ENCODE measurements around the gene OSCP1.

OSCP1 gene

DNA sequence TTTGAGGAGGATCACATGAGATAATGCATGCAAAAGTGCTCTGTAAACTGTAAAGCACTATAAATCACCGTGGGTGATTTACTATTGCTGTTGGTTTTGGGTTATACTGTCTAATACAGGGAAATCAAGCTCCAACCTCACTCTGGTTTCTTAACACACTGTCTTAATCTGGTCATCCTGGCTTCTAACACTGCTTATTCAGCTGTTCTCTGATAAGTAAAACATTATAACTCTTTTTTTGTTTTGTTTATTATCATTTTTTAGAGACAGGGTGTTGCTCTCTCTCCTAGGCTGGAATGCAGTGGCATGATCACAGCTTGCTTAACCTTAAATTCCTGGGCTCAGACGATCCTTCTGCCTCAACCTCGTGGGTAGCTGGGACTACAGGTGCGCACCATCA is 30.7 kb downstream of the OSCP1 start:
- DNase-seq (ENCODE audit: low spot score): no peak
- no peak overlapping the region for H3K27ac ChIP-seq
- TF ChIP-seq, protein P1, sequence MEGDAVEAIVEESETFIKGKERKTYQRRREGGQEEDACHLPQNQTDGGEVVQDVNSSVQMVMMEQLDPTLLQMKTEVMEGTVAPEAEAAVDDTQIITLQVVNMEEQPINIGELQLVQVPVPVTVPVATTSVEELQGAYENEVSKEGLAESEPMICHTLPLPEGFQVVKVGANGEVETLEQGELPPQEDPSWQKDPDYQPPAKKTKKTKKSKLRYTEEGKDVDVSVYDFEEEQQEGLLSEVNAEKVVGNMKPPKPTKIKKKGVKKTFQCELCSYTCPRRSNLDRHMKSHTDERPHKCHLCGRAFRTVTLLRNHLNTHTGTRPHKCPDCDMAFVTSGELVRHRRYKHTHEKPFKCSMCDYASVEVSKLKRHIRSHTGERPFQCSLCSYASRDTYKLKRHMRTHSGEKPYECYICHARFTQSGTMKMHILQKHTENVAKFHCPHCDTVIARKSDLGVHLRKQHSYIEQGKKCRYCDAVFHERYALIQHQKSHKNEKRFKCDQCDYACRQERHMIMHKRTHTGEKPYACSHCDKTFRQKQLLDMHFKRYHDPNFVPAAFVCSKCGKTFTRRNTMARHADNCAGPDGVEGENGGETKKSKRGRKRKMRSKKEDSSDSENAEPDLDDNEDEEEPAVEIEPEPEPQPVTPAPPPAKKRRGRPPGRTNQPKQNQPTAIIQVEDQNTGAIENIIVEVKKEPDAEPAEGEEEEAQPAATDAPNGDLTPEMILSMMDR (conservative IDR thresholded peaks at IDR 0.05; ENCODE audit: low read depth): no peak
- CTCF ChIA-PET: interaction anchor here (2.0 kb wide), 1 partner anchor 77 kb away, joined by 17 read pairs; no protein-coding TSS in a partner anchor
- POLR2A ChIA-PET (ENCODE audit: low non-redundant PET): no interaction called here

DNA sequence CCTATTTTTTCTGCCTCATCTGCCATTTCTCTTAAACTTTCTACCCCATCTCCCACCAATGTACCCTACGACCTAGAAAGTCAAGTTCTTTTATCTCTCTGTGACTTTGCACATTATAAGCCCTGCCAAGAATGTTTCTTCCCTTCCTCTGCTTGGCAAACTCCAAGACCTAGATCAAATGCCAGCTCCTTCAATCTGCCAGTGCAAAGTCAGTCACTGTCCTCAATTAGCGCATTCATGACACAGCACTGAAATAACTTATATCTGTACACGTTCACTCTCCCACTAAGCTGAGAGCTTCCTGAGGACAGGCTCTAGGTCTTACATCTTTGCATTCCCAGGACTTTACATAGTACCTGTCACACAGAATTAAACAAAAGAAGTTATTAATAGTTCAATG is 31.1 kb downstream of the OSCP1 start:
- CTCF ChIA-PET: interaction anchor here (2.0 kb wide), 1 partner anchor 76 kb away, joined by 17 read pairs; no protein-coding TSS in a partner anchor
- no peak for DNase-seq (ENCODE audit: low spot score)
- no peak overlapping the region for H3K27ac ChIP-seq
- TF ChIP-seq, protein P1 (conservative IDR thresholded peaks at IDR 0.05; ENCODE audit: low read depth): no peak
- POLR2A ChIA-PET (ENCODE audit: low non-redundant PET): no interaction called here

DNA sequence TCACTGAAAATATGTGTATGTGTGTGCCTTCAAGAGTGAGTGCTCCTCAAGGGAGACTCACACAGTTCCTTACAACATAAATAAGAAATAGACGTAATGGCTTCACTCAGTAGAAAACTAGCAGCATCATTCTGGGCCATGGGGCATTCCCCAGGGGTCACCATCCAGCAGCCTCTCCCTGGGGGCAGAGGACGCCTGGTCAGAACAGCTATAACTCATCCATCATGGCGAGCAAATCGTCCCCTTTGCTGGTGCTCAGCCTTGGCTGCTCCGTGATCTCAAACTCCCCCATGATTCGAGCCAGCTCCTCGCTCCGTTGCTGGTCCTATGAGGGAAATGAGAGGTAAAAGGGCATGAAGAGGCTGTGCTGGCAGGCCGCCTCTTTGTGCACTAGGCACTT is 32.3 kb downstream of the OSCP1 start:
- TF ChIP-seq, protein P1 (conservative IDR thresholded peaks at IDR 0.05; ENCODE audit: low read depth): no peak
- ChIA-PET CTCF (no interaction called here), POLR2A (ENCODE audit: low non-redundant PET) (no interaction called here)
- no peak overlapping the region for H3K27ac ChIP-seq
- no peak for DNase-seq (ENCODE audit: low spot score)

DNA sequence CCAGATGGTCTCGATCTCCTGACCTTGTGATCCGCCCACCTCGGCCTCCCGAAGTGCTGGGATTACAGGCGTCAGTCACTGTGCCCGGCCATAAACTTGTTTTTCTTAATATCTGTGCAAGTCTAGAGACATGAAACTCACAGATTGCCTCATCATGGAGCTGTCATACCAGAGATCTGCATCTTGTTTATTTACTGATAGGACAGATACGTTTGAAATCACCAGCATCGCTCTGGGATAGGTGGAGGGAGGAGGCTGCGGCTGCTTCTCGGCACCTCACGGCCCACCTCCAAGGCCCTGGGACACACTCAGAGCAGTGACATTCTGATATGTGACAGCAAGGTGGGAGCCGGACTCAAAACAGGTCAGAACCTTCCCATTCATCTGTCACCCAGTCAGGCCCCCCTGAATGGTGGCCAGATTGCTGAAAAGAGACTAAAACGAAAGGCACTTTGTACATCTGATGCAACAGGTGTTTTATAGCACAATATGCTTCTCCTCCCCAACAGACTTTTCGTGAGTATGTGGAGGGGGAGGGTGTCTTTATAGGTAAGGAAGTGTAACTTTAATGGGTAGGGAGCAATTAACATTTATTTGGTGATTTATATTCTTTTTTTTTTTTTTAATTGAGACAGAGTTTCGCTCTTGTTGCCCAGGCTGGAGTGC is 34.5 kb downstream of the OSCP1 start:
- H3K27ac ChIP-seq: no peak overlapping the region
- no peak for DNase-seq (ENCODE audit: low spot score)
- CTCF ChIA-PET: interaction anchor here (1.1 kb wide), 1 partner anchor 17 kb away, joined by 3 read pairs; no protein-coding TSS in a partner anchor
- POLR2A ChIA-PET (ENCODE audit: low non-redundant PET): no interaction called here
- TF ChIP-seq, protein P1 (conservative IDR thresholded peaks at IDR 0.05; ENCODE audit: low read depth): no peak

DNA sequence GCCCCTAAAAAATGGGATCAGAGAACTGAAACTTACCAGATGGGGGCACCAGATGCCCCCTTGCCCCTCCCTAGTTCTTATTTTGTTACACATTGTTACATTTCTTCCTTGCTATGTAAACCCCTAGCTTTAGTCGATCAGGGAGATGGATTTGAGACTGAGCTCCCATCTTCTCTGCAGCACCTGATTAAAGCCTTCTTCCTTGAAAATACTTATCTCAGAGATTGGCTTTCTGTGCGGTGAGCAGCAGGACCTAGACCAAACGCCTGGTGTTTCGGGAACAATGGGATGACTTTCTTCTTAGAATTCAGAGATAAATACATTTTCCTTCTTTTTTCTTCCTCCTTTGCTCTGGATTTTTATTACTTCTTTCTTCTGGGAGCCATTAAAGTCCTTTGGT is 35.9 kb downstream of the OSCP1 start:
- CTCF ChIA-PET: interaction anchor here (1.1 kb wide), 1 partner anchor 16 kb away, joined by 3 read pairs; no protein-coding TSS in a partner anchor

DNA sequence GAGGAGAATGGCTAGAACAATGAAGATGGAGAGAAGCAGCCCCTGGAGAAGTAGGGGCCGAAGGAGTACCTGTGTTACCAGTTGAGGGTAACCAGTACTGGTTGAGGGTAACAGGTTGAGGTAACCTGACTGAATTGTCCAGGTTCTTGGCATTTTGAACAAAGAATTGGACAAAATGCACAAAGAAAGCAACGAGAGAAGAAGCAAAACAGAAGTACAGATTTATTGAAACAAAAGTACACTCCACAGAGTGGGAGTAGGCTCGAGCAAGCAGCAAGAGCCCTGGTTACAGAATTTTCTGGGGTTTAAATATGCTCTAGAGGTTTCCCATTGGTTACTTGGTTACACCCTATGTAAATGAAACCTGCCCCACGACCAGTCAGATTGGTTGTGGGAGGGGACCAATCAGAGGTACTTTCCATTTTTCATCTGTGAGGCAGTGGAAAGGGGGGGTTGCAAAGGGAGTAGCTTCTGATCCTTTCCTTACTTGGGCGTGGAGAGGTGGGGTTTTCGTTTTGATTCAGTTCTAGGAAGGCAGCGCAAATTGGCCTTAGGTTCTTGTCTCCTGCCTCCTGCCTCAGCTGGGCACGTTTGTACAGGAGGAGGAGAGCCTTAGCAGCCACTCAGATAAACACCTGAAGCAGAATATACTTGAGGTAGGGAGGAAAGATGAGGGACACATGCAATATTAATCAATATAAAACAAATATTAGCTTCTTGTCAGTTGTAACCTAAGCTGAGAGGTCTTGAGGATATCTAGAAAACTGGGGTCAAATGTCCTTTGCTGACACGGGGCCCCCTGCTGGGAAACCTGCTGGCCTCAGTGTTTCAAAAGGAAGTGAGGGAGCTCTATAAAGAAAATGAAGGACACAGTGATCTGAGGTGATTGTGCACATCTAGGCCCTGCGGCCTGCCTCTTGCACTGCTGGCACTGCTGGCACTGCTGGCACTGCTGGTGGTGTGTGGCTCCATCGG is 38.3 kb downstream of the OSCP1 start:
- TF ChIP-seq, protein P1 (conservative IDR thresholded peaks at IDR 0.05; ENCODE audit: low read depth): no peak
- POLR2A ChIA-PET (ENCODE audit: low non-redundant PET): interaction anchor here (0.6 to 0.7 kb wide), 3 partner anchors 15 to 1063 kb away, joined by 3 read pairs; no protein-coding TSS in a partner anchor
- H3K27ac ChIP-seq: no peak overlapping the region
- CTCF ChIA-PET: no interaction called here
- DNase-seq (ENCODE audit: low spot score): no peak

More for the DNA sequence above, 35.9 kb downstream of the OSCP1 start:
- TF ChIP-seq, protein P1 (conservative IDR thresholded peaks at IDR 0.05; ENCODE audit: low read depth): no peak
- no peak overlapping the region for H3K27ac ChIP-seq
- DNase-seq (ENCODE audit: low spot score): no peak
- POLR2A ChIA-PET (ENCODE audit: low non-redundant PET): no interaction called here

Data from RWPE1 (cell line).